DOHH2 (cell line): Measurements from ENCODE around the gene MRPL36.

Experiments used
- H3F3A ChIP-seq: fragments of 200-600 bp; sonication (generic), shearing (Covaris generic); 2 replicates; pipeline ENCODE4 v1.6.0; 2016; ENCODE audit warnings: antibody characterized with exemption, mild to moderate bottlenecking; ENCODE audit not compliant: control insufficient read depth, insufficient read depth
- H3K27ac ChIP-seq: fragments of 200-600 bp; sonication (generic); 2 replicates; pipeline ENCODE4 v1.5.1; 2014; ENCODE audit warnings: low read depth, mild to moderate bottlenecking, low read length, moderate library complexity
- H3K27me3 ChIP-seq: fragments of 200-600 bp; sonication (generic); 2 replicates; pipeline ENCODE4 v1.6.1; 2014; ENCODE audit warnings: mild to moderate bottlenecking, low read length, mixed read lengths; ENCODE audit not compliant: control insufficient read depth
- H3K36me3 ChIP-seq: fragments of 200-600 bp; sonication (generic); 2 replicates; pipeline ENCODE4 v1.6.1; 2014; ENCODE audit warnings: mild to moderate bottlenecking, low read length, moderate library complexity, mixed read lengths; ENCODE audit not compliant: control insufficient read depth
- H3K4me1 ChIP-seq: fragments of 200-600 bp; sonication (generic); 2 replicates; pipeline ENCODE4 v1.6.1; 2014; ENCODE audit warnings: mild to moderate bottlenecking, low read length, mixed read lengths; ENCODE audit not compliant: control insufficient read depth
- H3K4me2 ChIP-seq: fragments of 200-600 bp; sonication (generic); 2 replicates; pipeline ENCODE4 v1.6.0; 2014; ENCODE audit warnings: mild to moderate bottlenecking, low read length, moderate library complexity
- H3K4me3 ChIP-seq: fragments of 200-600 bp; sonication (generic); 2 replicates; pipeline ENCODE4 v1.5.1; 2014; ENCODE audit warnings: mild to moderate bottlenecking, low read length, mixed read lengths
- H3K79me2 ChIP-seq: fragments of 200-600 bp; sonication (generic); 2 replicates; pipeline ENCODE4 v1.6.1; 2014; ENCODE audit warnings: mild to moderate bottlenecking, low read length, mixed read lengths; ENCODE audit not compliant: control insufficient read depth
- H3K9me2 ChIP-seq: fragments of 200-600 bp; sonication (generic); replicated peaks from 2 replicates; pipeline ENCODE4 v1.6.1; 2014; ENCODE audit warnings: mild to moderate bottlenecking, low read length, mixed read lengths; ENCODE audit not compliant: control insufficient read depth
- H3K9me3 ChIP-seq: fragments of 200-600 bp; sonication (generic); 2 replicates; pipeline ENCODE4 v1.6.1; 2014; ENCODE audit warnings: antibody characterized with exemption, low read length, mixed read lengths; ENCODE audit not compliant: control insufficient read depth, insufficient read depth
- H4K20me1 ChIP-seq: fragments of 200-600 bp; sonication (generic); 2 replicates; pipeline ENCODE4 v1.6.0; 2014; ENCODE audit warnings: low read depth, mild to moderate bottlenecking, antibody characterized with exemption, low read length, moderate library complexity; ENCODE audit not compliant: control insufficient read depth, insufficient read depth
- CTCF ChIP-seq: fragments of 200-600 bp; sonication (generic); IDR thresholded peaks from one replicate; pipeline ENCODE4 v1.5.1; 2014; ENCODE audit warnings: antibody characterized with exemption, mild to moderate bottlenecking, low read depth, low read length; ENCODE audit not compliant: poor library complexity, severe bottlenecking
- EZH2phosphoT487 ChIP-seq: fragments of 200-600 bp; sonication (generic); IDR thresholded peaks from 2 replicates; pipeline ENCODE4 v1.6.1; 2017; ENCODE audit warnings: borderline replicate concordance, mild to moderate bottlenecking, antibody characterized with exemption, low read length, moderate library complexity, mixed read lengths

Gene MRPL36

GRCh38 chr5:1778138-1779020, 21.3 kb downstream of the MRPL36 start:
- no peaks in the 10 kb centered on the region for H3K27me3 ChIP-seq
- no peaks in the 10 kb centered on the region for H3K9me3 ChIP-seq
- peaks cover 6% of the 10 kb centered on the region for H3F3A ChIP-seq
- no peaks in the 10 kb centered on the region for H3K36me3 ChIP-seq
- TF ChIP-seq CTCF (no peak), EZH2phosphoT487 (no peak)
- no peak overlapping the region for H3K4me3 ChIP-seq
- H3K27ac ChIP-seq, result no peak overlapping the region
- H4K20me1 ChIP-seq, result no peaks in the 10 kb centered on the region
- no peak overlapping the region for H3K4me2 ChIP-seq
- H3K79me2 ChIP-seq, result no peaks in the 10 kb centered on the region
- H3K9me2 ChIP-seq, result no peaks in the 10 kb centered on the region
- peaks cover 25% of the 10 kb centered on the region for H3K4me1 ChIP-seq

- TF ChIP-seq CTCF (no peak), EZH2phosphoT487 (no peak)
- Histone ChIP-seq H3K27ac (no peak overlapping the region), H3F3A (no peaks in the 10 kb centered on the region), H3K4me3 (no peak overlapping the region), H3K27me3 (no peaks in the 10 kb centered on the region), H3K9me3 (no peaks in the 10 kb centered on the region), H3K36me3 (no peaks in the 10 kb centered on the region), H4K20me1 (no peaks in the 10 kb centered on the region), H3K4me1 (peaks cover 21% of the 10 kb centered on the region), H3K79me2 (no peaks in the 10 kb centered on the region), H3K9me2 (no peaks in the 10 kb centered on the region), H3K4me2 (no peak overlapping the region)
These were observed 22.1 kb downstream of the MRPL36 start for GRCh38 chr5:1777281-1778137.

GRCh38 chr5:1776831-1777230, 22.8 kb downstream of the MRPL36 start:
- H3K9me2 ChIP-seq, result no peaks in the 10 kb centered on the region
- no peaks in the 10 kb centered on the region for H3F3A ChIP-seq
- H3K4me3 ChIP-seq, result no peak overlapping the region
- no peaks in the 10 kb centered on the region for H3K27me3 ChIP-seq
- no peaks in the 10 kb centered on the region for H3K36me3 ChIP-seq
- no peaks in the 10 kb centered on the region for H4K20me1 ChIP-seq
- H3K27ac ChIP-seq, result no peak overlapping the region
- no peaks in the 10 kb centered on the region for H3K9me3 ChIP-seq
- H3K4me2 ChIP-seq, result no peak overlapping the region
- peaks cover 21% of the 10 kb centered on the region for H3K4me1 ChIP-seq
- H3K79me2 ChIP-seq, result no peaks in the 10 kb centered on the region
- no peak for TF ChIP-seq CTCF
- TF ChIP-seq EZH2phosphoT487, result no peak
